AG09309 (cell line): ENCODE measurements around the gene IL19.

Experiments
- DNase-seq: peaks from one replicate; pipeline ENCODE4 v3.0.0-alpha.2; 2010; ENCODE audit warnings: low read depth
- H3K4me3 ChIP-seq: 2 replicates; pipeline ENCODE4 v1.5.1; 2011; ENCODE audit warnings: mild to moderate bottlenecking, low read depth, low read length, moderate library complexity; ENCODE audit not compliant: control insufficient read depth
- CTCF ChIP-seq: IDR thresholded peaks from 2 replicates; pipeline ENCODE4 v1.5.1; 2011; ENCODE audit warnings: mild to moderate bottlenecking, low read depth, low read length, inconsistent platforms; ENCODE audit not compliant: insufficient read depth, control insufficient read depth; ENCODE audit errors: missing control alignments

The IL19 gene

GRCh38 chr1:206812471-206812870, 41.9 kb downstream of the IL19 start:
- TF ChIP-seq CTCF = no peak

GRCh38 chr1:206814716-206815341, 44.3 kb downstream of the IL19 start:
- TF ChIP-seq CTCF = no peak
- no peak for DNase-seq
- no peak overlapping the region for H3K4me3 ChIP-seq

More at GRCh38 chr1:206812471-206812870, 41.9 kb downstream of the IL19 start:
- H3K4me3 ChIP-seq = no peak overlapping the region
- no peak for DNase-seq

- H3K4me3 ChIP-seq = no peak overlapping the region
- TF ChIP-seq CTCF = no peak
- no peak for DNase-seq
These were observed 46.1 kb downstream of the IL19 start for GRCh38 chr1:206816390-206817287.

GRCh38 chr1:206821493-206821892, 50.9 kb downstream of the IL19 start:
- TF ChIP-seq CTCF = no peak
- no peak for DNase-seq
- H3K4me3 ChIP-seq = no peak overlapping the region

GRCh38 chr1:206823727-206824126, 53.2 kb downstream of the IL19 start:
- no peak overlapping the region for H3K4me3 ChIP-seq
- DNase-seq = no peak
- TF ChIP-seq CTCF = no peak

- no peak for DNase-seq
- no peak for TF ChIP-seq CTCF
- no peak overlapping the region for H3K4me3 ChIP-seq
These were observed 53.8 kb downstream of the IL19 start for GRCh38 chr1:206824331-206824730.

- DNase-seq = no peak
- no peak for TF ChIP-seq CTCF
- H3K4me3 ChIP-seq = no peak overlapping the region
These were observed 55.8 kb downstream of the IL19 start for GRCh38 chr1:206826394-206826793.
